Activated CD4-positive, alpha-beta T cell treated with anti-CD3 and anti-CD28 coated beads for 36 hours (primary cell): ENCODE measurements around the gene CFAP44. TPM values are rescaled to one million over a fixed set of nuclear protein-coding genes. Genes with fewer than 3 reads are reported as not detected.
"Not testable (repeated sequence)": the region's sequence is repeated elsewhere in the genome, so short reads cannot be mapped to it uniquely, and the experiment has no call there.

Experiments
- ATAC-seq: fragments of 200-7000 bp; cut with Tn5 transposase; one replicate; pipeline ENCODE4 v1.10.0; 2021; ENCODE audit warnings: mild to moderate bottlenecking, moderate library complexity
- CTCF ChIA-PET: fragments of 350-600 bp; sonication (Branson Sonifier 250); formaldehyde crosslinking; loops from one replicate; lab custom pipeline; 2021; ENCODE audit warnings: antibody characterized with exemption; lab: Charles Lee
- POLR2A ChIA-PET: fragments of 350-600 bp; sonication (Branson Sonifier 250); formaldehyde crosslinking; loops from one replicate; lab custom pipeline; 2021; ENCODE audit warnings: antibody characterized with exemption, inconsistent platforms; lab: Charles Lee
- DNase-seq: peaks from one replicate; pipeline ENCODE4 v3.0.0-alpha.2; 2020
- H3K27ac Mint-ChIP-seq: one replicate; pipeline ENCODE4 v1.8.0; 2021; ENCODE audit warnings: mixed read lengths
- H3K27me3 Mint-ChIP-seq: one replicate; pipeline ENCODE4 v1.8.0; 2021; ENCODE audit warnings: mixed read lengths
- H3K36me3 Mint-ChIP-seq: one replicate; pipeline ENCODE4 v1.8.0; 2021; ENCODE audit warnings: low read depth, mixed read lengths
- H3K4me1 Mint-ChIP-seq: one replicate; pipeline ENCODE4 v1.8.0; 2021; ENCODE audit warnings: mixed read lengths
- H3K4me3 Mint-ChIP-seq: one replicate; pipeline ENCODE4 v1.8.0; 2021; ENCODE audit warnings: mild to moderate bottlenecking, moderate library complexity, mixed read lengths
- H3K9me3 Mint-ChIP-seq: one replicate; pipeline ENCODE4 v1.8.0; 2021; ENCODE audit warnings: low read depth, mixed read lengths
- intact Hi-C, 2 experiments: fragments of 100-400 bp; cut with DNase I in 1 of 2; cut with micrococcal nuclease in 1 of 2; formaldehyde crosslinking; loops; one replicate each; pipeline versions ENCODE4 v1.14.2 to v1.15.1; 2022 to 2024; cut with DNase I, micrococcal nuclease
- total RNA-seq, 2 experiments: library from RNA; stranded (reverse); gene quantifications; one replicate each; pipeline ENCODE4 v1.2.3, GENCODE V29; 2021

Gene CFAP44
- total RNA-seq = 1 to 10 TPM; 4.3 to 4.6 TPM

DNA sequence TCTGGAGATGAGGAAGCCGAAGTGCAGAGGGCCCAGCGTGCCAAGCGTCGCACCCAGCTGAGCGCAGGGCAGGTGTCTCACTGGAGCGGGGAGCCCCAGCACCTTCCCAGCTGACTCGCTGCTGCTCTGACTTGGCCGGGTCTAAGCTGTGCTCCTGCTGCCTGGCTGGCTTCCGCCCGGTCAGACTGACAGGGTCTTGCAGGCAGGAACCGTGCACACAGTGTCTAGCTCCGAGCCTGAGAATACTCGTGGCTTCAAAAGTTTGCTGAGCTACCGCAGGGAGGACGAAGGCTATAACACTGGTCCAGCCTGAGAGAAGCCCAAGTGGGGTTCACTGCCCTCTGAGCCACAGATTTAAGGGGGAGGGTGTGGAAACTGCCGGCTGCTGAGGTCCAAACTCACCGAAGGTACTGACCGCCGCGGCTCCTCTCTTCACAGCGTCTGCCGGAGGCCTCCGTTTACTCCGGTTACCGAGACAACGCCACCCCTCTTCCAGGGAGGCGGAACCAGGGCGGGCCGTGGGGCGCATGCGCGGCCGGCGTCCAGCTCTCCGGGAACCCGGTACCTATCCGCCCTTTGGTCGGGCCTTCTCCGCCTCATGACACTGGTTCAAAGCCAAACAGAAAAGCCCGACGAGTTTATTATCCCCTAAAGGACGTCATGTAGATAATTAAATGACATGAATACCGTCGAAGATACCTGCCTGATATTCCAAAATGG lies at the start of gene CFAP44:
CFAP44 (minus strand) TSS at position 443 of the 720 bp plus-strand sequence. CDS start 7,829 bp downstream, outside the sequence.
- peak; percentile 66 for DNase-seq
- peak; percentile 66 for ATAC-seq
- Mint-ChIP-seq H3K27ac (no peak within 1 kb of the TSS), H3K4me1 (peaks cover 4% of the 10 kb centered on the region), H3K4me3 (no peak within 1 kb of the TSS), H3K36me3 (peaks cover 23% of the 10 kb centered on the region), H3K27me3 (no peaks in the 10 kb centered on the region), H3K9me3 (no peaks in the 10 kb centered on the region)
- ChIA-PET POLR2A (no interaction called here), CTCF (interaction anchor here (0.7 kb wide), 1 partner anchor 11 kb away, joined by 3 read pairs; no protein-coding TSS in a partner anchor)
- intact Hi-C loops = no loop called here

- peaks cover 10% of the 10 kb centered on the region for H3K4me1 Mint-ChIP-seq
- ATAC-seq (peak; percentile 30), DNase-seq (peak; percentile 24)
- no peaks in the 10 kb centered on the region for H3K27me3 Mint-ChIP-seq
- H3K36me3 Mint-ChIP-seq = peaks cover 17% of the 10 kb centered on the region
- no peak overlapping the region for H3K27ac Mint-ChIP-seq
- POLR2A ChIA-PET = no interaction called here
- CTCF ChIA-PET = interaction anchor here (1.1 to 2.1 kb wide), 3 partner anchors 8 to 92 kb away, joined by 4 to 10 read pairs (median 7); no protein-coding TSS in a partner anchor
- H3K4me3 Mint-ChIP-seq = no peak overlapping the region
- no peaks in the 10 kb centered on the region for H3K9me3 Mint-ChIP-seq
- intact Hi-C loops = no loop called here
Observed at GRCh38 chr3:113485161-113485609, 43.9 kb upstream of the CFAP44 start.

DNA sequence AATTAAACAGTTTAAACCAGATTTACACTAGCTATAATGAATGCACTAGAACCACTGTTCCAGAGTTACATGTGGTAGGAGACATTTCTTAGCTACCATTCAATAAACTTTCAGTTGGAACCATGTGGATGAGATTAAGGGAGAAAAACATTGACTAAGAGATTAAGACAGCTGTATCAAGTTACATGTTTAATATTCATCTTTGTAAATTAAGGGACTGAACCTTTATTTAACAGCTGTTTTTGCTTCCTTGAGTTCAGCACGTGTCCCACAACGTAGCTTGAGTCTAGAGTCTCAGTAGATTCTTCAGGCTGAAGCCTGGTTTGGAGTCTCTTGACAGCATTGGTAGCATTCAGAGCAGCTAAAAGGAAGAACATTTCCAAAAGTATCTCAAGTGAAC lies 27.2 kb upstream of the CFAP44 start:
- Mint-ChIP-seq H3K4me3 (no peak overlapping the region), H3K36me3 (peaks cover 35% of the 10 kb centered on the region), H3K27me3 (no peaks in the 10 kb centered on the region), H3K27ac (no peak overlapping the region), H3K9me3 (peaks cover 2% of the 10 kb centered on the region), H3K4me1 (peaks cover 5% of the 10 kb centered on the region)
- CTCF ChIA-PET = interaction anchor here (0.6 to 1.9 kb wide), 3 partner anchors 13 to 452 kb away, joined by 3 to 6 read pairs (median 4); no protein-coding TSS in a partner anchor
- DNase-seq = no peak
- intact Hi-C loops = no loop called here
- POLR2A ChIA-PET = no interaction called here
- ATAC-seq = no peak

DNA sequence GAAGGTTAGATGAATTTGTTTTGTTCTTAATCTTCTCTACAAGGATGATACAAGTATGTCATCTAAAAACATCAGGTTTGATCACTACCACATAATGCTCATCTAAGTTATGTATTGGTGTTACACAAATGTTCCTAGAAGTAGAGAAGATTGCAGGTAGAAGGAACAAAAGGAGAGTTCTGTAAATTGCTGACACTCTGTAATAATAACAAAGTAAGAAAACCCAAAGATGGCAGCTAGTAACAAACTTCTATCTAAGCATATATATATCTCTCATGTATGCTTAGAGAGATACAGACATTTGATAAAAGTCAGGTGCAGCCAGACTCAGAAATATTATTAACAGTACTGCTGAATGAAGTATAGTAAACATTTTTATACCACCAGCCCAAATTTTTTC lies 20.2 kb upstream of the CFAP44 start:
- DNase-seq = no peak
- intact Hi-C loops = no loop called here
- no peaks in the 10 kb centered on the region for H3K4me1 Mint-ChIP-seq
- ChIA-PET CTCF (no interaction called here), POLR2A (no interaction called here)
- H3K27ac Mint-ChIP-seq = no peak overlapping the region
- ATAC-seq = no peak
- peaks cover 63% of the 10 kb centered on the region for H3K36me3 Mint-ChIP-seq
- H3K4me3 Mint-ChIP-seq = no peak overlapping the region
- no peaks in the 10 kb centered on the region for H3K27me3 Mint-ChIP-seq
- no peaks in the 10 kb centered on the region for H3K9me3 Mint-ChIP-seq

DNA sequence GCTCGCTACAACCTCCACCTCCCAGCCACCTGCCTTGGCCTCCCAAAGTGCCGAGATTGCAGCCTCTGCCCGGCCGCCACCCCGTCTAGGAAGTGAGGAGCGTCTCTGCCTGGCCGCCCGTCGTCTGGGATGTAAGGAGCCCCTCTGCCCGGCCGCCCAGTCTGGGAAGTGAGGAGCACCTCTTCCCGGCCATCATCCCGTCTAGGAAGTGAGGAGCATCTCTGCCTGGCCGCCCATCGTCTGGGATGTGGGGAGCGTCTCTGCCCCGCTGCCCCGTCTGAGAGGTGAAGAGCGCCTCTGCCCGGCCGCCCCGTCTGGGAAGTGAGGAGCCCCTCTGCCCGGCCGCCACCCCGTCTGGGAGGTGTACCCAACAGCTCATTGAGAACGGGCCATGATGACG lies 17.3 kb upstream of the CFAP44 start:
- POLR2A ChIA-PET, H3K4me1 Mint-ChIP-seq, H3K27me3 Mint-ChIP-seq, H3K27ac Mint-ChIP-seq, intact Hi-C loops, CTCF ChIA-PET, ATAC-seq, H3K4me3 Mint-ChIP-seq, DNase-seq, H3K9me3 Mint-ChIP-seq: not testable (repeated sequence)
- H3K36me3 Mint-ChIP-seq = peaks cover 58% of the 10 kb centered on the region

- no peaks in the 10 kb centered on the region for H3K27me3 Mint-ChIP-seq
- intact Hi-C loops = no loop called here
- DNase-seq (no peak), ATAC-seq (no peak)
- ChIA-PET CTCF (interaction anchor here (0.6 to 1.2 kb wide), 4 partner anchors 13 to 212 kb away, joined by 3 to 4 read pairs (median 3); no protein-coding TSS in a partner anchor), POLR2A (no interaction called here)
- peaks cover 47% of the 10 kb centered on the region for H3K36me3 Mint-ChIP-seq
- peaks cover 3% of the 10 kb centered on the region for H3K4me1 Mint-ChIP-seq
- no peak overlapping the region for H3K27ac Mint-ChIP-seq
- no peak overlapping the region for H3K4me3 Mint-ChIP-seq
- no peaks in the 10 kb centered on the region for H3K9me3 Mint-ChIP-seq
Observed at GRCh38 chr3:113455446-113455845, 14.2 kb upstream of the CFAP44 start.

GRCh38 chr3:113454630-113455029 lies 13.3 kb upstream of the CFAP44 start:
- intact Hi-C loops = no loop called here
- CTCF ChIA-PET = interaction anchor here (0.6 kb wide), 1 partner anchor 39 kb away, joined by 3 read pairs; no protein-coding TSS in a partner anchor
- ATAC-seq (no peak), DNase-seq (no peak)
- POLR2A ChIA-PET = no interaction called here
- H3K27me3 Mint-ChIP-seq = no peaks in the 10 kb centered on the region
- H3K4me1 Mint-ChIP-seq = peaks cover 3% of the 10 kb centered on the region
- H3K9me3 Mint-ChIP-seq = no peaks in the 10 kb centered on the region
- no peak overlapping the region for H3K4me3 Mint-ChIP-seq
- H3K27ac Mint-ChIP-seq = no peak overlapping the region
- peaks cover 40% of the 10 kb centered on the region for H3K36me3 Mint-ChIP-seq

GRCh38 chr3:113454057-113454456 lies 12.8 kb upstream of the CFAP44 start:
- peaks cover 3% of the 10 kb centered on the region for H3K4me1 Mint-ChIP-seq
- H3K27me3 Mint-ChIP-seq = no peaks in the 10 kb centered on the region
- intact Hi-C loops = no loop called here
- ChIA-PET CTCF (no interaction called here), POLR2A (no interaction called here)
- H3K36me3 Mint-ChIP-seq = peaks cover 36% of the 10 kb centered on the region
- ATAC-seq = no peak
- no peaks in the 10 kb centered on the region for H3K9me3 Mint-ChIP-seq
- H3K4me3 Mint-ChIP-seq = no peak overlapping the region
- no peak overlapping the region for H3K27ac Mint-ChIP-seq
- no peak for DNase-seq

DNA sequence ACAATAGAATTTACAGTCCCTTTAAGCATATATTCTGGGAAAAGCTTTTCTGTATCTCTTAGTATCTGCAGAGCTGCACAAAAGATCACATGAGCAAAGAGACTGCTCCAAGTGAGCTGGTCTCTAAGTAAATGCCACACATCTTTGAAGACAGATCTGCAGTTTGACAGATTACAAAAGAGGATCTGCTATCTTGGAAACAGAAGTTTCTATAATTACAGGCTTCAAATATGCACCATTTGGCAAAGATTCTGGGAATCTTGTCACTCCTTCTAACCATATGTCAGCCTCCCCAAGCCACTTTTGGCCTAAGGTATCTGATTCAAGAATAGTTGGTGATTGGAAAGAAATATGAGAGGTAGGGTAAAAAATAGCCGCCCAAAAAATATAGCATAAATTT lies 9.6 kb upstream of the CFAP44 start:
- H3K36me3 Mint-ChIP-seq = peaks cover 26% of the 10 kb centered on the region
- peaks cover 3% of the 10 kb centered on the region for H3K4me1 Mint-ChIP-seq
- no peaks in the 10 kb centered on the region for H3K9me3 Mint-ChIP-seq
- ChIA-PET CTCF (no interaction called here), POLR2A (no interaction called here)
- DNase-seq = no peak
- intact Hi-C loops = no loop called here
- no peaks in the 10 kb centered on the region for H3K27me3 Mint-ChIP-seq
- ATAC-seq = no peak
- no peak overlapping the region for H3K4me3 Mint-ChIP-seq
- no peak overlapping the region for H3K27ac Mint-ChIP-seq

- DNase-seq = no peak
- ChIA-PET CTCF (no interaction called here), POLR2A (no interaction called here)
- no peak overlapping the region for H3K4me3 Mint-ChIP-seq
- peaks cover 4% of the 10 kb centered on the region for H3K4me1 Mint-ChIP-seq
- H3K27ac Mint-ChIP-seq = no peak overlapping the region
- no peaks in the 10 kb centered on the region for H3K9me3 Mint-ChIP-seq
- peaks cover 15% of the 10 kb centered on the region for H3K36me3 Mint-ChIP-seq
- intact Hi-C loops = no loop called here
- ATAC-seq = no peak
- no peaks in the 10 kb centered on the region for H3K27me3 Mint-ChIP-seq
Observed at GRCh38 chr3:113439606-113440005, 1.7 kb downstream of the CFAP44 start.

DNA sequence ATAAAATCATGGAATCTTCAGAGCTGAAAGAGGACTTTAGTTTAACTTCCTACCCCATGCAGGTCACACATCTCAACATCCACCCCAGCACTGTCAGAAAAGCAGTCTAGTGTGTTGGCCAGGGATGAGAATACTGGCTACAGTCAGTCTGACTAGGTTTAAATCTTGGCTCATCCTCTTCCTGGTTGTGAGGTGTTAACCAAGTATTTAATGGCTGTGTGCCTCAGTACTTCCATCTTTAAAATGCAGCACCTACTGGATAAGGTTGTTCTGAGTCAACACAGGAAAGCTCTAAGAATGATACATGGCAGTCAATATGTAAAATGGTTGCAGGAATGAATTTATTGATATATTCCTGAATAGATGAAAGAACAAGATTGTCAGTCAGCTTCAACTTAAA lies 3.1 kb downstream of the CFAP44 start:
- intact Hi-C loops = no loop called here
- peaks cover 15% of the 10 kb centered on the region for H3K36me3 Mint-ChIP-seq
- no peak overlapping the region for H3K4me3 Mint-ChIP-seq
- peaks cover 4% of the 10 kb centered on the region for H3K4me1 Mint-ChIP-seq
- H3K27me3 Mint-ChIP-seq = no peaks in the 10 kb centered on the region
- CTCF ChIA-PET = interaction anchor here (1.2 kb wide), 1 partner anchor 55 kb away, joined by 3 read pairs; no protein-coding TSS in a partner anchor
- H3K27ac Mint-ChIP-seq = no peak overlapping the region
- DNase-seq = no peak
- no peak for ATAC-seq
- POLR2A ChIA-PET = no interaction called here
- H3K9me3 Mint-ChIP-seq = no peaks in the 10 kb centered on the region

DNA sequence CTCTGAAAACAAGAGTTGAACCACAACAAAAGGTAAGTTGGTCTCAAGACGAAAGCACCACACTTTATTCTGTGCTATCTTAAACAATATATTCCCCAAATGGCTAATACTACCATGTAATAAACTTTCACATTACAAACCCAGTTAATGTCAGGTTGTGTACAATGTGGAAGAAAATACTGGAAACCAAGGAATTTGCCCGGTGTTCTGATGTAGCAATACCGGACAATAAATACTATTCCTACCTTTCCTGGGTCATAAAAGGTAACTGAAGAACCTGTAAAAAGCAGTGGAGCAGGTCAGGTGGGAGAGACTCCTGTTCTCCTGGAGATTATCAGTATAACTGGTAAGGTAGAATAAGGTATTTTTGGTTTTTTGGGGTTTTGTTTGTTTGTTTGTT lies 3.9 kb downstream of the CFAP44 start:
- ChIA-PET POLR2A (no interaction called here), CTCF (interaction anchor here (1.2 kb wide), 1 partner anchor 56 kb away, joined by 3 read pairs; no protein-coding TSS in a partner anchor)
- no peak for DNase-seq
- no peaks in the 10 kb centered on the region for H3K27me3 Mint-ChIP-seq
- H3K4me3 Mint-ChIP-seq = no peak overlapping the region
- no peak overlapping the region for H3K27ac Mint-ChIP-seq
- H3K4me1 Mint-ChIP-seq = peaks cover 4% of the 10 kb centered on the region
- intact Hi-C loops = no loop called here
- ATAC-seq = no peak
- H3K36me3 Mint-ChIP-seq = peaks cover 16% of the 10 kb centered on the region
- H3K9me3 Mint-ChIP-seq = no peaks in the 10 kb centered on the region
